HepG2 (cell line): ENCODE results near the gene SLC38A3. TPM values are rescaled to one million over a fixed set of nuclear protein-coding genes. Genes with fewer than 3 reads are reported as not detected.

Source experiments
- ATAC-seq: fragments of 200-7000 bp; cut with Tn5 transposase; 3 replicates; pipeline ENCODE4 v1.9.1; 2020; ENCODE audit warnings: mild to moderate bottlenecking, moderate library complexity
- BruUV-seq: library from RNA; stranded (reverse); fragments of 400-500 nt; replicated peaks from 2 replicates; lab custom pipeline; 2021; lab: Mats Ljungman, UMichigan
- CTCF ChIA-PET: fragments of 300-600 bp; formaldehyde crosslinking; extraction: SDS; loops from one replicate; lab custom pipeline; 2021; ENCODE audit warnings: low total read pairs, inconsistent platforms, low intra/inter-chr PET ratio; lab: Yijun Ruan, JAX
- POLR2A ChIA-PET: fragments of 350-600 bp; sonication (Branson Sonifier 250); formaldehyde crosslinking; loops from one replicate; lab custom pipeline; 2020; ENCODE audit warnings: antibody characterized with exemption, inconsistent platforms; lab: Yijun Ruan, JAX
- DNase-seq: peaks from one replicate; pipeline ENCODE4 v3.0.0-alpha.2; 2015; ENCODE audit warnings: low spot score
- FAIRE-seq: peaks from 3 replicates; lab custom pipeline; 2011; peaks lifted over from hg19 to GRCh38; lab: Jason Lieb, UNC
- H2AFZ ChIP-seq: one replicate; pipeline ENCODE4 v1.6.1; 2011; ENCODE audit warnings: low read length, inconsistent platforms
- H3K27ac ChIP-seq: fragments of 300-600 bp; 3 replicates; pipeline ENCODE4 v1.8.0; 2011; ENCODE audit warnings: mixed run types, mild to moderate bottlenecking, mixed read lengths, low read length, inconsistent platforms; ENCODE audit not compliant: insufficient read depth; ENCODE audit errors: extremely low read length
- H3K27me3 ChIP-seq, 2 experiments: fragments of 200-600 bp in 1 of 2; 2 replicates in 1 of 2; 3 replicates in 1 of 2; pipeline versions ENCODE4 v1.6.0 to v1.8.0; 2011; ENCODE audit warnings: low read length in 2 of 2, mild to moderate bottlenecking in 2 of 2, moderate library complexity in 2 of 2, inconsistent platforms in 1 of 2; ENCODE audit not compliant: insufficient read depth in 2 of 2, control insufficient read depth in 1 of 2
- H3K36me3 ChIP-seq, 2 experiments: fragments of 200-600 bp in 1 of 2; replicated peaks in 1 of 2; 2 replicates in 1 of 2; 3 replicates in 1 of 2; pipeline versions ENCODE4 v1.5.1 to v1.8.0; 2011; ENCODE audit warnings: low read length in 2 of 2, inconsistent platforms in 1 of 2; ENCODE audit not compliant: insufficient read depth in 2 of 2, control insufficient read depth in 1 of 2
- H3K4me1 ChIP-seq: 2 replicates; pipeline ENCODE4 v1.5.1; 2012; ENCODE audit warnings: low read length, inconsistent platforms; ENCODE audit not compliant: insufficient read depth
- H3K4me2 ChIP-seq: 2 replicates; pipeline ENCODE4 v1.6.0; 2011; ENCODE audit warnings: low read depth, low read length, inconsistent platforms
- H3K4me3 ChIP-seq, 3 experiments: fragments of 200-600 bp in 1 of 3; sonication (generic), shearing (Covaris generic) in 1 of 3; replicated peaks in 1 of 3; 2 replicates each; pipeline ENCODE4 v1.5.1; 2011 to 2016; ENCODE audit warnings: low read length in 3 of 3, inconsistent platforms in 2 of 3, low read depth in 2 of 3, mild to moderate bottlenecking in 2 of 3, control low read depth in 1 of 3, mixed read lengths in 1 of 3; ENCODE audit not compliant: insufficient read depth in 1 of 3
- H3K79me2 ChIP-seq: one replicate; pipeline ENCODE4 v1.6.1; 2011; ENCODE audit warnings: low read length, inconsistent platforms; ENCODE audit not compliant: insufficient read depth
- H3K9ac ChIP-seq: 2 replicates; pipeline ENCODE4 v1.6.0; 2011; ENCODE audit warnings: mild to moderate bottlenecking, low read depth, low read length, inconsistent platforms; ENCODE audit not compliant: insufficient read depth
- H3K9me3 ChIP-seq: 2 replicates; pipeline ENCODE4 v1.5.1; 2012; ENCODE audit warnings: mild to moderate bottlenecking, low read length
- H4K20me1 ChIP-seq: 2 replicates; pipeline ENCODE4 v1.6.0; 2011; ENCODE audit warnings: inconsistent platforms, mild to moderate bottlenecking, low read length, moderate library complexity; ENCODE audit not compliant: insufficient read depth
- ARID5B ChIP-seq: IDR thresholded peaks from 2 replicates; pipeline ENCODE4 v1.4.0; 2020; ENCODE audit warnings: mild to moderate bottlenecking, missing genetic modification reagents
- ATF7 ChIP-seq, 2 experiments: fragments of 450-650 bp in 1 of 2; sonication (generic) in 1 of 2; formaldehyde crosslinking in 1 of 2; IDR thresholded peaks; 2 replicates each; pipeline versions ENCODE4 v1.4.0 to v1.6.1; 2016 to 2020; ENCODE audit warnings: antibody characterized with exemption in 1 of 2, mild to moderate bottlenecking in 1 of 2, missing genetic modification reagents in 1 of 2
- ATM ChIP-seq: fragments of 450-650 bp; IDR thresholded peaks from 2 replicates; pipeline ENCODE4 v1.7.1; 2017; ENCODE audit warnings: mild to moderate bottlenecking, borderline replicate concordance
- ELF3 ChIP-seq: IDR thresholded peaks from 2 replicates; pipeline ENCODE4 v1.6.1; 2016; ENCODE audit warnings: missing genetic modification reagents, missing compliant biosample characterization
- GATAD1 ChIP-seq: IDR thresholded peaks from 2 replicates; pipeline ENCODE4 v1.6.1; 2016; ENCODE audit warnings: missing genetic modification reagents, missing compliant biosample characterization
- GPBP1L1 ChIP-seq: sonication (generic); formaldehyde crosslinking; IDR thresholded peaks from 2 replicates; pipeline ENCODE4 v1.5.0; 2020; ENCODE audit warnings: mild to moderate bottlenecking, missing genetic modification reagents
- HDAC6 ChIP-seq: fragments of 200-600 bp; sonication (generic); IDR thresholded peaks from 2 replicates; pipeline ENCODE4 v1.7.0; 2017; ENCODE audit warnings: mild to moderate bottlenecking, antibody characterized with exemption, low read length, low read depth
- KLF9 ChIP-seq: IDR thresholded peaks from 2 replicates; pipeline ENCODE4 v1.6.1; 2016; ENCODE audit warnings: low read depth
- MEIS2 ChIP-seq: sonication (generic); formaldehyde crosslinking; IDR thresholded peaks from 2 replicates; pipeline ENCODE4 v1.9.0; 2021; ENCODE audit warnings: mild to moderate bottlenecking, missing genetic modification reagents
- NR3C1 ChIP-seq: sonication (generic); formaldehyde crosslinking; IDR thresholded peaks from 2 replicates; pipeline ENCODE4 v1.4.0; 2020; ENCODE audit warnings: missing genetic modification reagents
- RARA ChIP-seq: IDR thresholded peaks from 2 replicates; pipeline ENCODE4 v1.6.1; 2016; ENCODE audit warnings: missing genetic modification reagents, missing compliant biosample characterization
- TERF1 ChIP-seq: sonication (generic); formaldehyde crosslinking; IDR thresholded peaks from 2 replicates; pipeline ENCODE4 v1.8.0; 2022; ENCODE audit warnings: mild to moderate bottlenecking, missing genetic modification reagents, moderate library complexity
- ZFP90 ChIP-seq: sonication (generic); formaldehyde crosslinking; IDR thresholded peaks from 2 replicates; pipeline ENCODE4 v1.8.0; 2022; ENCODE audit warnings: missing genetic modification reagents, mild to moderate bottlenecking, inconsistent platforms, borderline replicate concordance
- ZMYM4 ChIP-seq: sonication (generic); formaldehyde crosslinking; IDR thresholded peaks from 2 replicates; pipeline ENCODE4 v1.8.1; 2023; ENCODE audit warnings: mild to moderate bottlenecking, missing genetic modification reagents
- ZNF329 ChIP-seq: sonication (generic); formaldehyde crosslinking; IDR thresholded peaks from 2 replicates; pipeline ENCODE4 v1.9.0; 2021; ENCODE audit warnings: low read depth, mild to moderate bottlenecking, missing genetic modification reagents
- WGBS: methylation state at CpG from one replicate; pipeline ENCODE4 v1.1.6; 2017; ENCODE audit warnings: low lambda C conversion rate; 5-methylcytosine and 5-hydroxymethylcytosine counted together
- in situ Hi-C: cut with HindIII; loops from 2 replicates; pipeline ENCODE4 v1.10.0; 2017; ENCODE audit warnings: low pct_unique_long_range_greater_than_20kb; ENCODE audit not compliant: extremely low pct_ligation_motif_present
- intact Hi-C: fragments of 100-400 bp; cut with micrococcal nuclease; formaldehyde crosslinking; loops from one replicate; pipeline ENCODE4 v1.10.0; 2022; ENCODE audit not compliant: unreplicated experiment
- polyA plus RNA-seq, 8 experiments: library from polyadenylated mRNA; depleted of rRNA in 3 of 8; stranded (reverse) in 7 of 8; unstranded in 1 of 8; fragments of >200 nt; fragmentation: Illumina TruSeq in 4 of 8; extraction: Trizol in 4 of 8; gene quantifications; 2 replicates each; pipeline versions ENCODE4 v1.2.1 to v1.2.3, GENCODE V29; 2011 to 2016; ENCODE audit warnings: low read depth in 4 of 8, missing spikeins in 1 of 8, mixed read lengths in 1 of 8; ENCODE audit not compliant: insufficient read depth in 1 of 8
- total RNA-seq, 5 experiments: library from RNA; depleted of rRNA; stranded (reverse); fragments of >200 nt; fragmentation: Illumina TruSeq; extraction: Trizol; gene quantifications; 2 replicates each; pipeline ENCODE4 v1.2.3, GENCODE V29; 2016; ENCODE audit warnings: low read depth in 1 of 5

Gene SLC38A3
- total and polyA plus RNA-seq, 2 of the 13 experiments (the other 11 are each of a cell fraction or from before 2014, with no cell fraction given) = 29.8 to 164 TPM

- no peaks in the 10 kb centered on the region for H3K79me2 ChIP-seq
- H3K36me3 ChIP-seq = peaks cover 0 to 9% of the 10 kb centered on the region in 2 experiments; a peak in 2 of 5 replicates
- H3K27me3 ChIP-seq = no peaks in the 10 kb centered on the region
- intact Hi-C loops (no loop called here), in situ Hi-C loops (no loop called here)
- no peak overlapping the region for H3K9ac ChIP-seq
- H4K20me1 ChIP-seq = no peaks in the 10 kb centered on the region
- no peak overlapping the region for H3K27ac ChIP-seq
- no peak for ATAC-seq
- ChIA-PET POLR2A (interaction anchor here (2.2 kb wide), 1 partner anchor 34 kb away, joined by 7 read pairs; no protein-coding TSS in a partner anchor), CTCF (no interaction called here)
- no TSS peak for BruUV-seq
- no peak overlapping the region for H2AFZ ChIP-seq
- H3K9me3 ChIP-seq = no peaks in the 10 kb centered on the region
- H3K4me2 ChIP-seq = no peak overlapping the region
- H3K4me1 ChIP-seq = peaks cover 15% of the 10 kb centered on the region
- 95% methylated on average over 18 of the region's 21 CpGs for WGBS
- DNase-seq = no peak
- no peak for FAIRE-seq
- H3K4me3 ChIP-seq = no peak overlapping the region
- TF ChIP-seq ZNF329 (CRISPR knock-in tag) (no peak), ZFP90 (no peak), GATAD1 (CRISPR knock-in tag) (no peak), ATF7 (IDR thresholded peaks at IDR 0.05) (no peak), ATF7 (CRISPR knock-in tag; IDR thresholded peaks at IDR 0.05) (no peak), HDAC6 (no peak), NR3C1 (no peak), RARA (CRISPR knock-in tag) (no peak), ATM (no peak), KLF9 (CRISPR knock-in tag) (no peak), ZMYM4 (CRISPR knock-in tag) (no peak), ELF3 (CRISPR knock-in tag) (no peak), MEIS2 (CRISPR knock-in tag) (no peak), ARID5B (CRISPR knock-in tag) (no peak), GPBP1L1 (CRISPR knock-in tag) (no peak), TERF1 (CRISPR knock-in tag) (no peak)
- TF ChIP-seq, all 625 proteins: peak for 0
Observed at GRCh38 chr3:50184242-50184978, 20.7 kb upstream of the SLC38A3 start.
